Loucy (cell line): ENCODE data around the gene TTC7B.

ENCODE experiments used
- EZH2phosphoT487 ChIP-seq: fragments of 200-600 bp; IDR thresholded peaks from 2 replicates; pipeline ENCODE4 v1.6.1; 2018; ENCODE audit warnings: antibody characterized with exemption, mild to moderate bottlenecking, moderate library complexity, borderline replicate concordance
- TF ChIP-seq, protein P1 (sequence below): fragments of 200-600 bp; sonication (generic); conservative IDR thresholded peaks from 2 replicates; pipeline ENCODE4 v1.5.1; 2014; ENCODE audit warnings: mild to moderate bottlenecking, antibody characterized with exemption, low read length

- TF ChIP-seq, protein P1, sequence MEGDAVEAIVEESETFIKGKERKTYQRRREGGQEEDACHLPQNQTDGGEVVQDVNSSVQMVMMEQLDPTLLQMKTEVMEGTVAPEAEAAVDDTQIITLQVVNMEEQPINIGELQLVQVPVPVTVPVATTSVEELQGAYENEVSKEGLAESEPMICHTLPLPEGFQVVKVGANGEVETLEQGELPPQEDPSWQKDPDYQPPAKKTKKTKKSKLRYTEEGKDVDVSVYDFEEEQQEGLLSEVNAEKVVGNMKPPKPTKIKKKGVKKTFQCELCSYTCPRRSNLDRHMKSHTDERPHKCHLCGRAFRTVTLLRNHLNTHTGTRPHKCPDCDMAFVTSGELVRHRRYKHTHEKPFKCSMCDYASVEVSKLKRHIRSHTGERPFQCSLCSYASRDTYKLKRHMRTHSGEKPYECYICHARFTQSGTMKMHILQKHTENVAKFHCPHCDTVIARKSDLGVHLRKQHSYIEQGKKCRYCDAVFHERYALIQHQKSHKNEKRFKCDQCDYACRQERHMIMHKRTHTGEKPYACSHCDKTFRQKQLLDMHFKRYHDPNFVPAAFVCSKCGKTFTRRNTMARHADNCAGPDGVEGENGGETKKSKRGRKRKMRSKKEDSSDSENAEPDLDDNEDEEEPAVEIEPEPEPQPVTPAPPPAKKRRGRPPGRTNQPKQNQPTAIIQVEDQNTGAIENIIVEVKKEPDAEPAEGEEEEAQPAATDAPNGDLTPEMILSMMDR: no peak
- no peak for TF ChIP-seq EZH2phosphoT487
Observed at GRCh38 chr14:90730206-90730766, 85.9 kb downstream of the TTC7B start.
